Mesenchymal stem cell (in vitro differentiated cells and primary cell): Measurements from ENCODE around the gene ICAM5.
"Not testable (repeated sequence)": the region's sequence is repeated elsewhere in the genome, so short reads cannot be mapped to it uniquely, and the experiment has no call there.

Source experiments
- DNase-seq: peaks from one replicate; pipeline ENCODE4 v3.0.0-alpha.2; 2013
- H2AFZ ChIP-seq: one replicate; pipeline ENCODE4 v1.6.1; 2013; ENCODE audit warnings: low read depth, mild to moderate bottlenecking, control low read depth, inconsistent platforms, low read length, moderate library complexity
- H2AK5ac ChIP-seq: 2 replicates; pipeline ENCODE4 v1.6.1; 2013; ENCODE audit warnings: low read length, moderate library complexity, mild to moderate bottlenecking, inconsistent platforms; ENCODE audit not compliant: severe bottlenecking
- H2BK120ac ChIP-seq: one replicate; pipeline ENCODE4 v1.6.1; 2013; ENCODE audit warnings: low read depth, mild to moderate bottlenecking, inconsistent platforms, low read length, moderate library complexity
- H2BK12ac ChIP-seq, 2 experiments: one replicate each; pipeline ENCODE4 v1.6.1; 2013; ENCODE audit warnings: inconsistent platforms in 2 of 2, low read length in 2 of 2, mild to moderate bottlenecking in 2 of 2, moderate library complexity in 2 of 2, control low read depth in 1 of 2
- H2BK15ac ChIP-seq: one replicate; pipeline ENCODE4 v1.6.1; 2013; ENCODE audit warnings: mild to moderate bottlenecking, low read depth, inconsistent platforms; ENCODE audit not compliant: poor library complexity, severe bottlenecking
- H2BK5ac ChIP-seq: 2 replicates; pipeline ENCODE4 v1.6.1; 2013; ENCODE audit warnings: low read depth, mild to moderate bottlenecking, low read length, control low read depth, inconsistent platforms; ENCODE audit not compliant: poor library complexity, severe bottlenecking
- H3K14ac ChIP-seq, 2 experiments: one replicate each; pipeline ENCODE4 v1.6.1; 2013; ENCODE audit warnings: inconsistent platforms in 2 of 2, low read length in 2 of 2, control low read depth in 1 of 2, mild to moderate bottlenecking in 1 of 2, moderate library complexity in 1 of 2
- H3K18ac ChIP-seq, 2 experiments: one replicate each; pipeline ENCODE4 v1.6.1; 2013; ENCODE audit warnings: inconsistent platforms in 2 of 2, low read length in 2 of 2, control low read depth in 1 of 2, low read depth in 1 of 2, mild to moderate bottlenecking in 1 of 2
- H3K23ac ChIP-seq, 2 experiments: one replicate each; pipeline ENCODE4 v1.6.1; 2013; ENCODE audit warnings: inconsistent platforms in 2 of 2, low read length in 2 of 2, mild to moderate bottlenecking in 2 of 2, moderate library complexity in 2 of 2, control low read depth in 1 of 2
- H3K27ac ChIP-seq: 2 replicates; pipeline ENCODE4 v1.5.1; 2013; ENCODE audit warnings: mild to moderate bottlenecking, moderate library complexity, low read length, control low read depth, inconsistent platforms; ENCODE audit not compliant: poor library complexity, severe bottlenecking
- H3K27me3 ChIP-seq, 2 experiments: 2 replicates each; pipeline versions ENCODE4 v1.6.1 to v1.7.0; 2013; ENCODE audit warnings: low read length in 2 of 2, mild to moderate bottlenecking in 2 of 2, moderate library complexity in 2 of 2, control low read depth in 1 of 2, inconsistent platforms in 1 of 2; ENCODE audit not compliant: control insufficient read depth in 1 of 2, insufficient read depth in 1 of 2
- H3K36me3 ChIP-seq, 2 experiments: 2 replicates each; pipeline versions ENCODE4 v1.6.1 to v1.7.0; 2013; ENCODE audit warnings: low read length in 2 of 2, control low read depth in 1 of 2, inconsistent platforms in 1 of 2, low read depth in 1 of 2, mild to moderate bottlenecking in 1 of 2; ENCODE audit not compliant: insufficient read depth in 2 of 2, control insufficient read depth in 1 of 2
- H3K4ac ChIP-seq, 2 experiments: one replicate each; pipeline ENCODE4 v1.6.1; 2013; ENCODE audit warnings: inconsistent platforms in 2 of 2, low read length in 2 of 2, mild to moderate bottlenecking in 2 of 2, moderate library complexity in 2 of 2, control low read depth in 1 of 2, low read depth in 1 of 2
- H3K4me1 ChIP-seq: 2 replicates; pipeline ENCODE4 v1.6.1; 2013; ENCODE audit warnings: low read depth, low read length, control low read depth; ENCODE audit not compliant: control insufficient read depth, insufficient read depth
- H3K4me2 ChIP-seq: 2 replicates; pipeline ENCODE4 v1.6.1; 2013; ENCODE audit warnings: low read length, mild to moderate bottlenecking, inconsistent platforms; ENCODE audit not compliant: poor library complexity, severe bottlenecking
- H3K4me3 ChIP-seq, 2 experiments: 2 replicates each; pipeline versions ENCODE4 v1.5.1 to v1.7.0; 2013; ENCODE audit warnings: low read length in 2 of 2, mild to moderate bottlenecking in 2 of 2, control low read depth in 1 of 2, low read depth in 1 of 2; ENCODE audit not compliant: insufficient read depth in 1 of 2
- H3K79me1 ChIP-seq: replicated peaks from 2 replicates; pipeline ENCODE4 v1.6.1; 2013; ENCODE audit warnings: mild to moderate bottlenecking, control low read depth, low read length, inconsistent platforms; ENCODE audit not compliant: poor library complexity, severe bottlenecking
- H3K9ac ChIP-seq: 2 replicates; pipeline ENCODE4 v1.7.0; 2013; ENCODE audit warnings: mild to moderate bottlenecking, low read length, moderate library complexity
- H3K9me3 ChIP-seq: 2 replicates; pipeline ENCODE4 v1.7.0; 2013; ENCODE audit warnings: mild to moderate bottlenecking, low read length; ENCODE audit not compliant: control insufficient read depth
- H4K8ac ChIP-seq: one replicate; pipeline ENCODE4 v1.6.1; 2013; ENCODE audit warnings: inconsistent platforms, mild to moderate bottlenecking, low read length, moderate library complexity
- H4K91ac ChIP-seq: one replicate; pipeline ENCODE4 v1.6.1; 2013; ENCODE audit warnings: mild to moderate bottlenecking, low read length, inconsistent platforms
- WGBS: methylation state at CpG from one replicate; pipeline ENCODE4 v1.1.7; 2013; ENCODE audit warnings: mixed read lengths; 5-methylcytosine and 5-hydroxymethylcytosine counted together

The ICAM5 gene

GRCh38 chr19:10277795-10278589, 11.8 kb upstream of the ICAM5 start:
- H2BK120ac ChIP-seq = no peak overlapping the region
- no peak overlapping the region for H2BK5ac ChIP-seq
- H4K8ac ChIP-seq = no peak overlapping the region
- no peak overlapping the region for H3K4me3 ChIP-seq
- no peak overlapping the region for H2BK15ac ChIP-seq
- peaks cover 17 to 31% of the 10 kb centered on the region in 2 experiments for H3K36me3 ChIP-seq
- no peaks in the 10 kb centered on the region for H3K79me1 ChIP-seq
- no peak overlapping the region for H3K9ac ChIP-seq
- no peak overlapping the region for H4K91ac ChIP-seq
- DNase-seq = no peak
- H3K4me1 ChIP-seq = no peaks in the 10 kb centered on the region
- WGBS = 92% methylated on average over 8 of the region's 9 CpGs
- peak overlapping the region; percentile 11 for H2AK5ac ChIP-seq
- H2BK12ac ChIP-seq = no peak overlapping the region
- H3K27me3 ChIP-seq = no peaks in the 10 kb centered on the region
- no peak overlapping the region for H3K27ac ChIP-seq
- H3K9me3 ChIP-seq = no peaks in the 10 kb centered on the region
- no peak overlapping the region for H3K18ac ChIP-seq
- H2AFZ ChIP-seq = no peak overlapping the region
- H3K23ac ChIP-seq = no peak overlapping the region
- H3K14ac ChIP-seq = no peak overlapping the region
- H3K4me2 ChIP-seq = no peak overlapping the region
- H3K4ac ChIP-seq = no peak overlapping the region

GRCh38 chr19:10278935-10279334, 10.8 kb upstream of the ICAM5 start:
- H3K36me3 ChIP-seq = peaks cover 24 to 40% of the 10 kb centered on the region in 2 experiments
- no peak overlapping the region for H2BK5ac ChIP-seq
- no peak overlapping the region for H3K23ac ChIP-seq
- H3K14ac ChIP-seq = no peak overlapping the region
- H3K4ac ChIP-seq = no peak overlapping the region
- H3K79me1 ChIP-seq = no peaks in the 10 kb centered on the region
- DNase-seq = no peak
- H3K4me2 ChIP-seq = no peak overlapping the region
- peaks cover 3% of the 10 kb centered on the region for H3K4me1 ChIP-seq
- H2BK12ac ChIP-seq = no peak overlapping the region
- H3K27ac ChIP-seq = no peak overlapping the region
- no peaks in the 10 kb centered on the region for H3K9me3 ChIP-seq
- H2AK5ac ChIP-seq = no peak overlapping the region
- H2BK15ac ChIP-seq = no peak overlapping the region
- no peaks in the 10 kb centered on the region for H3K27me3 ChIP-seq
- no peak overlapping the region for H4K8ac ChIP-seq
- no peak overlapping the region for H4K91ac ChIP-seq
- H3K18ac ChIP-seq = no peak overlapping the region
- H3K4me3 ChIP-seq = no peak overlapping the region
- H2AFZ ChIP-seq = no peak overlapping the region
- 98% methylated on average over 1 of the region's 1 CpG for WGBS
- no peak overlapping the region for H3K9ac ChIP-seq
- H2BK120ac ChIP-seq = no peak overlapping the region

GRCh38 chr19:10279737-10280442, 9.9 kb upstream of the ICAM5 start:
- no peak overlapping the region for H4K8ac ChIP-seq
- peaks cover 29 to 44% of the 10 kb centered on the region in 2 experiments for H3K36me3 ChIP-seq
- H3K4ac ChIP-seq = no peak overlapping the region
- no peaks in the 10 kb centered on the region for H3K9me3 ChIP-seq
- no peak overlapping the region for H3K4me3 ChIP-seq
- no peak overlapping the region for H2BK120ac ChIP-seq
- no peak overlapping the region for H3K27ac ChIP-seq
- no peak overlapping the region for H3K23ac ChIP-seq
- DNase-seq = no peak
- no peak overlapping the region for H3K4me2 ChIP-seq
- no peak overlapping the region for H2BK15ac ChIP-seq
- no peak overlapping the region for H3K18ac ChIP-seq
- H3K9ac ChIP-seq = no peak overlapping the region
- no peaks in the 10 kb centered on the region for H3K79me1 ChIP-seq
- H3K4me1 ChIP-seq = peaks cover 3% of the 10 kb centered on the region
- 89% methylated on average over 5 of the region's 5 CpGs for WGBS
- no peak overlapping the region for H2AFZ ChIP-seq
- no peak overlapping the region for H3K14ac ChIP-seq
- no peaks in the 10 kb centered on the region for H3K27me3 ChIP-seq
- H2BK5ac ChIP-seq = no peak overlapping the region
- no peak overlapping the region for H2AK5ac ChIP-seq
- no peak overlapping the region for H4K91ac ChIP-seq
- H2BK12ac ChIP-seq = no peak overlapping the region

GRCh38 chr19:10282043-10282442, 7.7 kb upstream of the ICAM5 start:
- not testable (repeated sequence) for H4K8ac ChIP-seq, H3K14ac ChIP-seq, H3K4me2 ChIP-seq, H3K4me3 ChIP-seq, H3K18ac ChIP-seq, H3K9ac ChIP-seq, H3K4ac ChIP-seq, H3K9me3 ChIP-seq, H2BK5ac ChIP-seq, H3K79me1 ChIP-seq, H4K91ac ChIP-seq, H2BK15ac ChIP-seq, H2BK12ac ChIP-seq, H3K27ac ChIP-seq, DNase-seq, H2AK5ac ChIP-seq, H2BK120ac ChIP-seq, H3K4me1 ChIP-seq, H2AFZ ChIP-seq, H3K23ac ChIP-seq
- WGBS = 98% methylated on average over 5 of the region's 5 CpGs
- Histone ChIP-seq H3K27me3 (peaks cover 2 to 13% of the 10 kb centered on the region in 2 experiments), H3K36me3 (peaks cover 30 to 52% of the 10 kb centered on the region in 2 experiments)
